Adrenal gland (tissue), 12 donors: Measurements from ENCODE around the gene TRIM62. TPM values are rescaled to one million over a fixed set of nuclear protein-coding genes. Genes with fewer than 3 reads are reported as not detected.
A peak's percentile ranks its signal among the peaks of the same experiment; 100 is the strongest.

Experiments
- DNase-seq, 7 donors: peaks; one replicate each; pipeline ENCODE4 v3.0.0-alpha.2; 2019 to 2020
- H3K27ac ChIP-seq, 5 donors: fragments of 200-600 bp; sonication (generic) in 4 of 5; 1 replicate in 3 of 5; 2 replicates in 2 of 5; pipeline versions ENCODE4 v1.5.1 to v1.8.0; 2016 to 2020; ENCODE audit warnings: mild to moderate bottlenecking in 1 of 5
- H3K27me3 ChIP-seq: fragments of 200-600 bp; 2 replicates; pipeline ENCODE4 v1.8.0; 2021
- H3K36me3 ChIP-seq, 2 donors: fragments of 200-600 bp; replicated peaks in 1 of 2; 1 replicate in 1 of 2; 2 replicates in 1 of 2; pipeline versions ENCODE4 v1.5.1 to v1.8.0; 2018 to 2022
- H3K4me1 ChIP-seq, 2 donors: fragments of 200-600 bp; replicated peaks in 1 of 2; 1 replicate in 1 of 2; 2 replicates in 1 of 2; pipeline versions ENCODE4 v1.5.1 to v1.8.0; 2018 to 2021
- H3K4me3 ChIP-seq, 4 donors: fragments of 200-600 bp; sonication (generic) in 3 of 4; one replicate each; pipeline ENCODE4 v1.5.1; 2016 to 2018
- H3K9me3 ChIP-seq, 3 donors: fragments of 200-600 bp; sonication (generic) in 1 of 3; replicated peaks in 1 of 3; 1 replicate in 2 of 3; 2 replicates in 1 of 3; pipeline versions ENCODE4 v1.5.1 to v1.8.0; 2016 to 2021
- POLR2A ChIP-seq, 2 donors: fragments of 450-650 bp; IDR thresholded peaks; one replicate each; pipeline ENCODE4 v1.6.1; 2017; ENCODE audit warnings: antibody characterized with exemption in 2 of 2, mild to moderate bottlenecking in 2 of 2, moderate library complexity in 1 of 2
- WGBS, 4 donors: extraction: QIAGEN DNeasy Blood & Tissue Kit in 2 of 4; methylation state at CpG; one replicate each; pipeline versions ENCODE4 v1.1.5 to v1.1.7; 2013 to 2017; 5-methylcytosine and 5-hydroxymethylcytosine counted together
- intact Hi-C, 2 donors: fragments of 100-400 bp; cut with DNase I; formaldehyde crosslinking; loops; one replicate each; pipeline versions ENCODE4 v1.14.1 to v1.15.0; 2022 to 2023
- polyA plus RNA-seq, 3 donors: library from polyadenylated mRNA; stranded (reverse); fragments of 200-250 nt in 2 of 3; fragments of 350-450 nt in 1 of 3; fragmentation: Illumina TruSeq in 1 of 3; extraction: RNeasy Lipid Tissue Mini Kit (QIAGEN cat#74804) in 1 of 3; gene quantifications; one replicate each; pipeline ENCODE4 v1.2.3, GENCODE V29; 2013 to 2014
- total RNA-seq, 9 donors: library from RNA; depleted of rRNA in 4 of 9; stranded (reverse); fragments of >200 nt in 4 of 9; fragments of 120-200 nt in 1 of 9; fragmentation: NEBNext Ultra II Directional in 1 of 9; extraction: Animal tissue kit (Norgen Biotek cat#: 25700) in 1 of 9; gene quantifications; one replicate each; pipeline versions ENCODE4 v1.1.0 to v1.2.4, GENCODE V29; 2013 to 2023
- TF ChIP-seq, protein P1 (sequence below), 6 experiments: fragments of 450-650 bp in 4 of 6; fragments of 200-600 bp in 2 of 6; sonication (generic) in 1 of 6; IDR thresholded peaks; 1 replicate in 5 of 6; 2 replicates in 1 of 6; pipeline versions ENCODE4 v1.5.1 to v1.8.0; 2016 to 2021; ENCODE audit warnings: antibody characterized with exemption in 6 of 6, mild to moderate bottlenecking in 2 of 6, moderate library complexity in 1 of 6
- donor health status: healthy with polysubstance abuse.
- donor health status: Bipolar disorder and iron deficiency.
- donor health status: DM: yes; HTN: yes; CAD: no.
- donor health status: DM: no; HTN: no; CAD: no.
- donor health status: DM: no; HTN: no; CAD: no.
- donor health status: DM: yes; HTN: yes; CAD: no.

The TRIM62 gene
- total and polyA plus RNA-seq, 12 donors: 3.7 to 19.5 (median 10.0) TPM

DNA sequence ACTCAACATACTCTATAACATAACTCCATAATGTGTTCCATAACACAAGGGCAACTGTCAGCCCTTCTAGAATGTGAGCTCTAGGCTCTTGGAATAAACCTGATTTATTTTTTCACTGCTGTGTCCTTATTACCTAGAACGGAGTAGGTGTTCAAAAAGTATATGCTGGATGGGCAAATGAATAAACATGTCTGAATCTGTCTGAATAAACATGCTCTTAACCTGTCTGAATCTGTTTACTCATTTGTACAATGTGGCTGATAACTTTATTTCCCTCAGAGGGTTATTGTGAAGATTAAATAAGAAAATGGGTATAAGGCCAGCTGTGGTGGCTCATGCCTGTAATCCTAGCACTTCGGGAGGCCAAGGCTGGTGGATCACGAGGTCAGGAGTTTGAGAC lies 58.6 kb downstream of the TRIM62 start:
- WGBS, 4 donors: 72 to 89% (median 81%) methylated on average over 3 of the region's 3 CpGs
- no peak for DNase-seq
- no peaks in the 10 kb centered on the region for H3K27me3 ChIP-seq
- H3K9me3 ChIP-seq: no peaks in the 10 kb centered on the region
- H3K36me3 ChIP-seq: no peaks in the 10 kb centered on the region
- no peak overlapping the region for H3K27ac ChIP-seq
- TF ChIP-seq, protein P1, sequence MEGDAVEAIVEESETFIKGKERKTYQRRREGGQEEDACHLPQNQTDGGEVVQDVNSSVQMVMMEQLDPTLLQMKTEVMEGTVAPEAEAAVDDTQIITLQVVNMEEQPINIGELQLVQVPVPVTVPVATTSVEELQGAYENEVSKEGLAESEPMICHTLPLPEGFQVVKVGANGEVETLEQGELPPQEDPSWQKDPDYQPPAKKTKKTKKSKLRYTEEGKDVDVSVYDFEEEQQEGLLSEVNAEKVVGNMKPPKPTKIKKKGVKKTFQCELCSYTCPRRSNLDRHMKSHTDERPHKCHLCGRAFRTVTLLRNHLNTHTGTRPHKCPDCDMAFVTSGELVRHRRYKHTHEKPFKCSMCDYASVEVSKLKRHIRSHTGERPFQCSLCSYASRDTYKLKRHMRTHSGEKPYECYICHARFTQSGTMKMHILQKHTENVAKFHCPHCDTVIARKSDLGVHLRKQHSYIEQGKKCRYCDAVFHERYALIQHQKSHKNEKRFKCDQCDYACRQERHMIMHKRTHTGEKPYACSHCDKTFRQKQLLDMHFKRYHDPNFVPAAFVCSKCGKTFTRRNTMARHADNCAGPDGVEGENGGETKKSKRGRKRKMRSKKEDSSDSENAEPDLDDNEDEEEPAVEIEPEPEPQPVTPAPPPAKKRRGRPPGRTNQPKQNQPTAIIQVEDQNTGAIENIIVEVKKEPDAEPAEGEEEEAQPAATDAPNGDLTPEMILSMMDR (IDR thresholded peaks at IDR 0.05): no peak
- TF ChIP-seq POLR2A (IDR thresholded peaks at IDR 0.05): no peak
- intact Hi-C loops: no loop called here
- H3K4me1 ChIP-seq: peaks cover 0 to 13% of the 10 kb centered on the region in 2 donors
- H3K4me3 ChIP-seq: no peak overlapping the region

DNA sequence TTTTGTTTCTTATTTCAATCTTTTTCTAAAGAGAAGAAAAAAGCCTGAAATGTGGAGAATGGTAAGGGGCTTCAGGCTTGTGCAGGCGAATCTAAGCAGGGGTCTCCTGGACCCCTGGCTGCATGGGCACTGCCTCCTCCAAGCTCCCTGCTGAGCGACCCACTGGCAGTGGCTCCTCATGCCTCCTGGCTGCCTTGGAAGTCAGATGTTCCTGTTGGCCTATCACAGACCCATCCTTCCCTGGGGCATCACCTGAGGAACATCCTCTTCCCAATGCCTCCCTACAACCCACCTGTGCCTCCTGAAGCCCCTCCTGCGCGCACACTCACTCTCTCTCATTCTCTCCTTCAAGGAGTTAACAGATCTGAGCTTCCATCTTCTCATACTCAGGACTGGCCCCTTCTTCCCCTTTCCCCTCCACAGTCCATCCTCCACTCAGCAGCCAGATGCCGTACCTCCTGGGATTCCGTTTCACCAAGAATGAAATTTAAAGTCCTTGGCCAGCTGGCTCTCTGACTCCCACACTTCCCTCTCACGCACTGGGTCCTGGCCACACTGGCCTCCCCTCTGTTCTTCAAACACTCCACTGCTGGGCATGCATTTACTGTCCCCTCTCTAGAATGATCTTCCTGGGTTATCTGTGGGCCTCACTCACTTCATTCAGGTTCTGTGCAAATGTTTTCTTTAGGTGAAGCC lies 59.2 kb downstream of the TRIM62 start:
- Histone ChIP-seq H3K27me3 (no peaks in the 10 kb centered on the region), H3K4me3 (no peak overlapping the region), H3K27ac (no peak overlapping the region), H3K4me1 (peaks cover 0 to 7% of the 10 kb centered on the region in 2 donors), H3K9me3 (no peaks in the 10 kb centered on the region), H3K36me3 (no peaks in the 10 kb centered on the region)
- no peak for TF ChIP-seq POLR2A (IDR thresholded peaks at IDR 0.05)
- TF ChIP-seq, protein P1 (IDR thresholded peaks at IDR 0.05): no peak
- peak in 1 of 7 donors; percentile 10 for DNase-seq
- intact Hi-C loops: no loop called here
- 65 to 79% (median 72%) methylated on average over 7 of the region's 7 CpGs for WGBS, 4 donors

DNA sequence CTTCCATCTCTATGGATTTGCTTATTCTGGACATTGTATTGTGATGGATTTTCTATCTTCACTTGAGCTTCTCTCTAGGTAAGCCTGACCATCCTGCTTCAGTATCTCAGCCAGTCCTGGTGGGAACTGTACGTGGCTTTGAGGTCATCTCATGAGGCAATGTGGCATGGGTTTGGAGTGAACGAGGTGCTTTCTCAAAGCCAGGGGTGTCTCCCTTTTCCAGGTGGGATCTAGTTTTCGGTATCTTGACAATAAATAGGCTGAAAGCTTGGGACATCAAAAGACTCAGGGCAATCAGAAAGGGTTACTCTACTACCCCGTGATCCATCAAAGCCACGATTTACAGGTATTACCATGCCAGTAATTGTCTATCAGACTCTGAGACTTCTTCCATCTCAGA lies 60.1 kb downstream of the TRIM62 start:
- Histone ChIP-seq H3K27ac (no peak overlapping the region), H3K4me1 (peaks cover 0 to 6% of the 10 kb centered on the region in 2 donors), H3K4me3 (no peak overlapping the region), H3K36me3 (no peaks in the 10 kb centered on the region), H3K27me3 (no peaks in the 10 kb centered on the region), H3K9me3 (no peaks in the 10 kb centered on the region)
- TF ChIP-seq POLR2A (IDR thresholded peaks at IDR 0.05): no peak
- TF ChIP-seq, protein P1 (IDR thresholded peaks at IDR 0.05): no peak
- peak in 1 of 7 donors; percentile 2 for DNase-seq
- intact Hi-C loops: no loop called here
- WGBS, 4 donors: 79 to 97% (median 87%) methylated on average over 5 of the region's 5 CpGs

DNA sequence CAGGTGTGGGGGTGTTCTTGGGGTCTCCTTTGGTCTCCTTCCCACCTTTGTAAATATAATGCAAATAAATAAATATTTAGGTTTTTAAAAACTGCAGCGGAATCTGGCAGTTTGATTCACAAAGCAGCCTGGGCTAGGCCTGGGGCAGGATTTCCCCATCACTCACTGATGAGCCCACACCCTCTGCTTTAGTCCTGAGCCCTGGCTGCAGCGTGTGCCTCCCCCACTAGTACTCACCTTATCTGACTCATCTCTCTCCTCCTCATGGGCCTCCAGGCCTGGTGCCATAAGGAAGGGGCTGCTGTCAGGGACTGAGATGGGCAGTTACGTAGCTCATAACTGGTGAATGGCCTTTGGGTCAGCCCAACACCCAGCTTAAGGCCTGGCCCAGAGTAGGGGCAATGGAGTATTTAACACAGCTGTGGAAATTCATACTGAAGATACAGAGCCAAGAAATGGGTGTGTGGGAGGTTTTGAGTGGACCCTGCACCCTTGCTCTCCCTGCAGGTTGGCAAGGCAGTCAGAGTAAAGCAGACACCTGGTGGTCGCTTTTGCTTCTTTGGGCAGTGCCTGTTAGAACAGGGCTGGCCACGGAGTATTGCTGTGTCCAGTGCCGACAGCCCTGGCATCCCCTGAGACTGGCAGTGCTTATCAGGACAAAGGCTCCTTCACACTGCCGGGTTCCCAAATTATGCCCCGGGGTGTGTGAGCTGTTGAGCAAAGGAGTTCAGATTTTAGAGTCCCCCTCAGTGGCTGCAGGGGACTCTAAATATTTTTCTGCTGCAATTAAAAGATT lies 61.2 kb downstream of the TRIM62 start:
- no peak for TF ChIP-seq POLR2A (IDR thresholded peaks at IDR 0.05)
- TF ChIP-seq, protein P1 (IDR thresholded peaks at IDR 0.05): no peak
- no peaks in the 10 kb centered on the region for H3K27me3 ChIP-seq
- H3K4me3 ChIP-seq: no peak overlapping the region
- no peaks in the 10 kb centered on the region for H3K9me3 ChIP-seq
- H3K4me1 ChIP-seq: no peaks in the 10 kb centered on the region
- intact Hi-C loops: no loop called here
- WGBS, 4 donors: 84 to 93% (median 88%) methylated on average over 3 to 8 of the region's 8 CpGs
- H3K36me3 ChIP-seq: no peaks in the 10 kb centered on the region
- H3K27ac ChIP-seq: no peak overlapping the region
- DNase-seq: peak in 1 of 7 donors; percentile 13
